Middle frontal gyrus (tissue), 1 donor: Measurements from ENCODE around the gene ALDH7A1.

ENCODE experiments used
- DNase-seq: peaks from one replicate; pipeline ENCODE4 v3.0.0-alpha.2; 2015; ENCODE audit warnings: low spot score; ENCODE audit errors: extremely low spot score

ALDH7A1 gene

DNA sequence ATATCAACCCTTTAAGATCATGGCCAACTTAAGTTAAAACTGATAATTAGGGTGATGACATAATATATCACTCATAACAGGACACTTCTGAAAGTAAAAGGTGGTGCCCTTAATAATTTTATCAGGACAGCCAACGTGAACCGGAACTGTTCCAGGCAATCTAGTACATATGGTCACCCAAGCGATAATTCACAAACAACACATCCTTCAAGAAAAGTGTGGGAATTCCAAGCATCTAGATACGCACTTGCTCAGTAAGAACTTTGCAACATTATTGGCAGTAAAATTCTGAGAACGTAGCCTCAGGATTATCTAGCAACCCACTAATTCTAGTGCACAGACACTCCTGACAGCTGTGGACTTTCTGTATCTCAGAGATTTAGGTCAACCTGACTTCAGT, 85.7 kb downstream of the ALDH7A1 start:
- DNase-seq: no peak

DNA sequence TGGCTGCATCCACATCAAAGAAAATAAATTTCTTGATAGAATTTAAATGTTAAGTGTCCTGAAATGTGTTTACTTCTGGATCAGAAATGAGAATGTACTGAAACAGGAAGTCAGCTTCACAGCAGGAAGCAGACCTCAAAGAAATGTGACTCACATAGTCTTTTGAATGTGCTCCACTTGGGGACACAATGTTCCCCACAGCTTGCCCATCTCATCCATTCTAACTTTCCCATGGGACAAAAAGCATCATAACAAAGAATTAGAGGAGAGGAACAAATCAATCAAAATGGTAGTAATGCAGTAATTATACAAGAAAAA, 86.1 kb downstream of the ALDH7A1 start:
- no peak for DNase-seq

DNA sequence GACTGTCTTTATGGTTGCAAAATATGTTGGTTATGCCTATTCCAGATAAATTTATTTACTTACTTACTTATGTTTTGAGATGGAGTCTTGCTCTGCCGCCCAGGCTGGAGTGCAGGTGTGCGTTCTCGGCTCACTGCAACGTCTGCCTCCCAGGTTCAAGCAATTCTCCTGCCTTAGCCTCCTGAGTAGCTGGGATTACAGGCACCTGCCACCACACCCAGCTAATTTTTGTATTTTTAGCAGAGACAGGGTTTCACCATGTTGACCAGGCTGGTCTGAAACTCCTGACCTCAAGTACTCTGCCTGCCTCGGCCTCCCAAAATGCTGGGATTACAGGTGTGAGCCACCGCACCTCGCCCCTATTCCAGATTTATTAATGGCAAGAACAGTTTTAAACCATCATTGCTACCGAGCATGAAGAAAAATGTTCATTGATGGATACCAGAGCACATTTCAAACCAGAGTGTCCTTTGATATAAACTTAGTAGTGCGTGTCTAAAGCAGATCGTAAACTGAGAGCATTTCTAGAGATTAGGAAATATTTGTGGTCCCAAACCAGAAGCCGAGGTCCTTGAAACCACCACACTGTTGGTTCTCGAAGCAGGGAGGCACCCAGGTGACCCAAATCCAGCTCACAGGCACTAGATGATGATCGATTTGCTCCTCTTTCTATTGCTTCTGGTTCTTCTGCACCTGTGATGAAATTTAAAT, 86.6 kb downstream of the ALDH7A1 start:
- no peak for DNase-seq

DNA sequence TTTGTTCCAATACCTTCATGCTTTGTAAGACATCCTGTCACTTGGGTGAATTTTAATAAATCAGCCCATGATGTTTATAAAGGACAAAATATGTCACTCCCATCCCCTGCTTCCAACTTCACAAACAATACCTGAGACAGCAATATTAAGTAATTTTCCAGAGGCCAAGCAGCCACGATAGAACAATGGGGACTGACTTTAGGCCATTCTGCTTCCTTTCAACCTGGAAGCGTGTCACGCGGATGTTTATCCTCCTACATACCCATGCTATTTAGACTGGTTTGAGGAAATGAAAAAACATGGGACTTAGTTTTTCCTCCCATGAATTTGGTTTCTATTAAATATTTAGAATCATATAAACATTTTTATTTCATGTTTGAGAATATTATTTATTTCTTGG, 88.9 kb downstream of the ALDH7A1 start:
- DNase-seq: no peak

- no peak for DNase-seq
Observed at GRCh38 chr5:126503602-126504104, 91.4 kb downstream of the ALDH7A1 start.

DNA sequence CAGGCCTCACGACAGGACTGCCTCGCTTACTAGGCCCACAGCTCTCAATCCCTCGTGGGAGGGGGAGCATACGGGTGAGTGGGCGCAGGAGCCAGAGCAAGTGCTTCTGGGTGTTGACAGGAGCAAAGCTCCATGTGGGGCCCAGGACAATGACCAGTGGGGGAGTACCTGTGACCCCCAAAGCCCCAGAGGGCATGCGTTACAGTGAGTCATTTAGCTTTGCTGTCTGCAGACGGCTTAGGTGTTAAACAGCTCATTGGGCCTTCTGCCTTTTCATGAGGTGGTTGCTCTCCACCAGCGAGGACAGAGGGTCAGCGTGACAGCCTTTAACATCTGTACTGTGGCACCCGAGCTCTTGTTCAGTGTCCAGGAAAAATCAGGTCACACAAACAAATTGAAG, 93.6 kb downstream of the ALDH7A1 start:
- no peak for DNase-seq

- DNase-seq: no peak
Observed at GRCh38 chr5:126499853-126500342, 95.1 kb downstream of the ALDH7A1 start.

DNA sequence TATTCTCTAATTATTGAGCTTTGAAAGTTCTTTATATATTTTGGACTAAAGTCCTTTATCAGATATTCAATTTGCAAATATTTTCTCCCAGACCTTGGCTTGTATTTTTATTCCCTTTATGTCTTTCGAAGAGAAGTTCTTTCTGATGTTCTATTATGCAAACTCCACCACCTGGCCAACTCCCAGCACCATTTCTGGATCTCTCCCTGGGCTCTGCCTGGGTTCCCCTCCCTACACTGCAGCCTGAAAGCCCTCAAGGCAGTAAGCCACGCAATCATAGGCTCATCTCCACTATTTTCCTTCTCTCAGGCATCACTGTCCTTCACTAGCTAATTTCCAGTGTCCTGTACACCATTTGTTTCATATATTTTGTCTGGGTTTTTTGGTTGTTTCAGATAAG, 95.7 kb downstream of the ALDH7A1 start:
- DNase-seq: no peak

GRCh38 chr5:126497506-126497905, 97.5 kb downstream of the ALDH7A1 start:
- DNase-seq: no peak

DNA sequence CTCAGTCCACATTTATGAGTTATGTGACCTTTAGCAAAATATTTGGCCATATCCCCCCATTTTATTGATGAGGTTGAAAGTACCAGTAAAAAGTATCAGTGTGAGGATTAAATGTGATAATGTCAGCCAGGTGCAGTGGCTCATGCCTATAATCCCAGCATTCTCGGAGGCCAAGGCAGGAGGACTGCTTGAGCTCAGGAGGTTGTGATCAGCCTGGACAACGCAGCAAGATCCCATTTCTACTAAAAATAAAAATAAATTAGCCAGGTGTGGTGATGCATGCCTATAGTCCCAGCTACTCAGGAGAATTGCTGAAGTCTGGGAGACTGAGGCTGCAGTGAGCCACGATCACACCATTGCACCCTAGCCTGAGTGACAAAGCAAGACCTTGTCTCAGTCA, 100.6 kb downstream of the ALDH7A1 start:
- DNase-seq: no peak

DNA sequence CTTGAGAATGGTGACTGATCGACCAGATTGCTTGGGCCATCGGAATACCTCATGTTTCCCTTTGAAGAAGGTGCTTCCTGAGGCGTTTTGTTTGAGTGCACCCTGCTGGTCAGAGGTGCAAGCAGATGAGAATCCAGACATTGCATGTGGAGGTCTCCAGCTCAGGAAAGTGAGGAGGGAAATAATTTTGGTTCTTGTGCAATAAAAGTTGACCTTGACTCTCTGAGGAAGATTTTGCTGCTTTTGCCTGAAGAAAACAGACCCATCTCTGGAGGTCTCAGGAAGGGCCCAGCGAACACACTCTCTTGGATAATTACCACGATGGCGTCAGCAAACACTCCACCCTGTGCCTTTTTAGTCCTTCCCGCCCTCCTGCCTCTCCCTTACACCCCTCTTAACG, 102.1 kb downstream of the ALDH7A1 start:
- no peak for DNase-seq

- no peak for DNase-seq
Observed at GRCh38 chr5:126490167-126490940, 104.7 kb downstream of the ALDH7A1 start.

GRCh38 chr5:126488443-126489065, 106.5 kb downstream of the ALDH7A1 start:
- no peak for DNase-seq

DNA sequence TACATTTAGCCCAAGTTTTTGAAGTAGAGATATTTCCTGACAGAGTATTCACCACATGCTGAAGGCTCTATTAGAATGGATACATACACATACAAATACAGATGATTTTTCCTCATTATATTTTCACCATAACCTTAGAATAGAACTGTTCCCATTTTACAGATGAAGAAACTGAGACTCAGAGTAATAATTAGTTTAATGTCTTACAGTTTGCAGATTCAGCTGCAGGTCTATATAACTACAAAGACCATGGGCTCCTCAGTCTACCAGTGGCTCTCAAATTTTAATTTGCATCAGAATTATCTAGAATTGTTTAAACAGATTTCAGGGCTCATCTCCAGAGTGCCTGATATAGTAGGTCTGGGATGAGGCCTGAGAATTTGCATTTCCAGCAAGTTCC, 107.4 kb downstream of the ALDH7A1 start:
- no peak for DNase-seq

GRCh38 chr5:126486332-126486731, 108.7 kb downstream of the ALDH7A1 start:
- peak; percentile 39 for DNase-seq

GRCh38 chr5:126484253-126484652, 110.8 kb downstream of the ALDH7A1 start:
- DNase-seq: no peak

GRCh38 chr5:126483156-126483555, 111.9 kb downstream of the ALDH7A1 start:
- DNase-seq: no peak

- DNase-seq: no peak
Observed at GRCh38 chr5:126482591-126482990, 112.4 kb downstream of the ALDH7A1 start.

DNA sequence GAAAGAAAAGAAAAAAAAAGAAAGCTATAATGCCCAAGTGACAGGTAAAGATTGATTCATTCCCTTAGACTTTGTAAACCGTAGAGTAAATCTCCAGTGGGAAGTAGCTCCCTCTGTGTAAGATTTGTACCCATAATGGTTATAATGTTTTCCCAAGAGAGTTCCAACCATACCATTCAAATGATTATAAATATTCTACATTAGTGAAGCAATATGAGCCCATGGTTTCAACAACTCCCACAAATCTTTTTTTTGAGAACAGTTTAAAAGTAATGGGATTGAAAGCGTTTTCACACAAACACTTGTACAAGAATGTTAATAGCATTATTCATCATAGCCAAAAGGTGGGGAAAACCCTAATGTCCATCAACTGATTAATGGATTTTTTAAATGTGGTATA, 113.8 kb downstream of the ALDH7A1 start:
- DNase-seq: no peak
